H1 (cell line): ENCODE measurements around the gene UFSP1. TPM values are rescaled to one million over a fixed set of nuclear protein-coding genes. Genes with fewer than 3 reads are reported as not detected.

Experiments used
- CTCF ChIA-PET: fragments of 300-600 bp; sonication (Branson Sonifier 250); formaldehyde crosslinking; loops from one replicate; lab custom pipeline; 2021; ENCODE audit not compliant: partially characterized antibody; lab: Charles Lee
- POLR2A ChIA-PET: fragments of 300-600 bp; sonication (Branson Sonifier 250); formaldehyde crosslinking; loops from one replicate; lab custom pipeline; 2021; ENCODE audit warnings: inconsistent platforms; ENCODE audit not compliant: partially characterized antibody; lab: Charles Lee
- DNase-seq, 2 experiments: peaks; one replicate each; pipeline versions ENCODE4 v3.0.0 to v3.0.0-alpha.2; 2010 to 2022; ENCODE audit warnings: low spot score in 2 of 2, low read depth in 1 of 2, mixed read lengths in 1 of 2
- FAIRE-seq: peaks from 2 replicates; lab custom pipeline; 2011; peaks lifted over from hg19 to GRCh38; lab: Jason Lieb, UNC
- H2AFZ ChIP-seq: 2 replicates; pipeline ENCODE4 v1.8.1; 2012; ENCODE audit warnings: low read length, inconsistent platforms
- H2AK5ac ChIP-seq: 2 replicates; pipeline ENCODE4 v1.6.1; 2013; ENCODE audit warnings: low read depth, low read length
- H2BK120ac ChIP-seq: replicated peaks from 2 replicates; pipeline ENCODE3; 2013; ENCODE audit warnings: low read depth, low read length, inconsistent platforms
- H2BK12ac ChIP-seq: 2 replicates; pipeline ENCODE4 v1.6.1; 2013; ENCODE audit warnings: low read depth, low read length
- H2BK15ac ChIP-seq: 2 replicates; pipeline ENCODE4 v1.6.1; 2013; ENCODE audit warnings: low read length
- H2BK20ac ChIP-seq: 2 replicates; pipeline ENCODE4 v1.6.1; 2013; ENCODE audit warnings: low read length
- H2BK5ac ChIP-seq: 2 replicates; pipeline ENCODE4 v1.6.1; 2013; ENCODE audit warnings: low read depth, low read length
- H3K14ac ChIP-seq: 2 replicates; pipeline ENCODE4 v1.6.1; 2013; ENCODE audit warnings: inconsistent platforms; ENCODE audit not compliant: insufficient read length
- H3K18ac ChIP-seq: 2 replicates; pipeline ENCODE4 v1.6.1; 2013; ENCODE audit warnings: low read length; ENCODE audit errors: extremely low read depth
- H3K23ac ChIP-seq: 2 replicates; pipeline ENCODE4 v1.6.1; 2013; ENCODE audit warnings: inconsistent platforms; ENCODE audit not compliant: insufficient read length
- H3K23me2 ChIP-seq: 2 replicates; pipeline ENCODE4 v1.6.1; 2013; ENCODE audit warnings: low read depth, low read length
- H3K27ac ChIP-seq: 2 replicates; pipeline ENCODE4 v1.6.1; 2011; ENCODE audit warnings: low read depth, low read length, inconsistent platforms
- H3K27me3 ChIP-seq, 4 experiments: replicated peaks in 1 of 4; 1 replicate in 1 of 4; 2 replicates in 3 of 4; pipeline versions ENCODE4 v1.6.1 to v1.8.1; 2011 to 2013; ENCODE audit warnings: low read length in 3 of 4, mild to moderate bottlenecking in 3 of 4, inconsistent platforms in 2 of 4, mixed read lengths in 2 of 4, moderate library complexity in 1 of 4; ENCODE audit not compliant: control insufficient read depth in 3 of 4, insufficient read depth in 3 of 4; ENCODE audit errors: extremely low read depth in 1 of 4
- H3K36me3 ChIP-seq, 4 experiments: 2 replicates each; pipeline versions ENCODE4 v1.6.1 to v1.8.1; 2011 to 2013; ENCODE audit warnings: mild to moderate bottlenecking in 4 of 4, low read length in 3 of 4, moderate library complexity in 2 of 4, control low read depth in 1 of 4, inconsistent platforms in 1 of 4; ENCODE audit not compliant: insufficient read depth in 4 of 4, control insufficient read depth in 2 of 4
- H3K4ac ChIP-seq: replicated peaks from 2 replicates; pipeline ENCODE3; 2013; ENCODE audit warnings: low read length, low read depth, mixed read lengths, inconsistent platforms; ENCODE audit not compliant: insufficient read length
- H3K4me1 ChIP-seq, 4 experiments: replicated peaks in 1 of 4; 1 replicate in 1 of 4; 2 replicates in 3 of 4; pipeline versions ENCODE4 v1.6.1 to v1.8.1; 2011 to 2013; ENCODE audit warnings: low read length in 3 of 4, inconsistent platforms in 2 of 4, mixed read lengths in 1 of 4; ENCODE audit not compliant: insufficient read depth in 4 of 4, control insufficient read depth in 3 of 4
- H3K4me2 ChIP-seq, 2 experiments: 2 replicates each; pipeline versions ENCODE4 v1.6.1 to v1.8.1; 2011 to 2013; ENCODE audit warnings: low read depth in 2 of 2, low read length in 2 of 2, control low read depth in 1 of 2, inconsistent platforms in 1 of 2, mild to moderate bottlenecking in 1 of 2; ENCODE audit not compliant: insufficient read depth in 1 of 2
- H3K4me3 ChIP-seq, 4 experiments: fragments of 200-600, 300-600 bp in 1 of 4; sonication (generic), shearing (Covaris generic), sonication (Bioruptor Twin) in 1 of 4; 2 replicates each; pipeline versions ENCODE4 v1.5.1 to v1.8.1; 2011 to 2016; ENCODE audit warnings: low read length in 4 of 4, low read depth in 3 of 4, control low read depth in 2 of 4, inconsistent platforms in 2 of 4, mild to moderate bottlenecking in 2 of 4, mixed read lengths in 1 of 4, moderate library complexity in 1 of 4; ENCODE audit not compliant: insufficient read depth in 2 of 4; ENCODE audit errors: extremely low read depth in 1 of 4
- H3K56ac ChIP-seq: replicated peaks from 2 replicates; pipeline ENCODE3; 2013; ENCODE audit warnings: low read depth, mild to moderate bottlenecking, mixed read lengths, low read length, inconsistent platforms; ENCODE audit not compliant: insufficient read length
- H3K79me1 ChIP-seq: 2 replicates; pipeline ENCODE4 v1.6.1; 2013; ENCODE audit warnings: low read depth, low read length, control low read depth
- H3K79me2 ChIP-seq, 2 experiments: 2 replicates each; pipeline versions ENCODE4 v1.6.1 to v1.8.1; 2012 to 2013; ENCODE audit warnings: low read length in 2 of 2, mild to moderate bottlenecking in 2 of 2, inconsistent platforms in 1 of 2; ENCODE audit not compliant: insufficient read depth in 2 of 2, control insufficient read depth in 1 of 2
- H3K9ac ChIP-seq, 4 experiments: replicated peaks in 1 of 4; 1 replicate in 1 of 4; 2 replicates in 3 of 4; pipeline versions ENCODE4 v1.6.1 to v1.8.1; 2011 to 2013; ENCODE audit warnings: low read depth in 3 of 4, low read length in 3 of 4, control low read depth in 2 of 4, mild to moderate bottlenecking in 2 of 4, moderate library complexity in 2 of 4, inconsistent platforms in 1 of 4; ENCODE audit errors: extremely low read depth in 1 of 4
- H3K9me3 ChIP-seq, 2 experiments: 2 replicates each; pipeline versions ENCODE4 v1.6.1 to v1.8.1; 2012 to 2013; ENCODE audit warnings: mild to moderate bottlenecking in 2 of 2, moderate library complexity in 2 of 2, control low read depth in 1 of 2, inconsistent platforms in 1 of 2, low read depth in 1 of 2, low read length in 1 of 2, mixed read lengths in 1 of 2; ENCODE audit not compliant: insufficient read depth in 2 of 2
- H4K20me1 ChIP-seq, 2 experiments: replicated peaks in 1 of 2; 2 replicates each; pipeline versions ENCODE3 to v1.8.1; 2011 to 2013; ENCODE audit warnings: inconsistent platforms in 2 of 2, low read length in 2 of 2, mild to moderate bottlenecking in 1 of 2; ENCODE audit not compliant: insufficient read depth in 2 of 2, control insufficient read depth in 1 of 2
- H4K5ac ChIP-seq: 2 replicates; pipeline ENCODE4 v1.6.1; 2013; ENCODE audit warnings: low read length, low read depth, mixed read lengths, inconsistent platforms; ENCODE audit not compliant: insufficient read length
- H4K8ac ChIP-seq: 2 replicates; pipeline ENCODE4 v1.8.0; 2013; ENCODE audit warnings: mild to moderate bottlenecking, moderate library complexity, low read length, inconsistent platforms; ENCODE audit not compliant: insufficient read depth; ENCODE audit errors: extremely low read depth
- H4K91ac ChIP-seq: replicated peaks from 2 replicates; pipeline ENCODE3; 2013; ENCODE audit warnings: low read length, mixed read lengths, inconsistent platforms; ENCODE audit not compliant: insufficient read length
- ASH2L ChIP-seq: fragments of 200-600, 300-600 bp; sonication (generic); IDR thresholded peaks from one replicate; pipeline ENCODE4 v1.7.1; 2017; ENCODE audit warnings: low read length
- GABPA ChIP-seq: IDR thresholded peaks from 2 replicates; pipeline ENCODE4 v1.6.1; 2011; ENCODE audit warnings: mild to moderate bottlenecking, low read length, moderate library complexity, borderline replicate concordance; ENCODE audit not compliant: insufficient read depth
- MAFK ChIP-seq: IDR thresholded peaks from 2 replicates; pipeline ENCODE4 v1.6.1; 2012; ENCODE audit warnings: low read depth, mild to moderate bottlenecking, improper control_type of control experiment, low read length
- WGBS, 2 experiments: shearing (Covaris generic) in 1 of 2; methylation state at CpG; one replicate each; pipeline versions ENCODE4 v1.1.6 to v1.1.7; 2013 to 2015; ENCODE audit warnings: low lambda C conversion rate in 2 of 2, mixed read lengths in 2 of 2, inconsistent platforms in 1 of 2, low coverage in 1 of 2, missing lambda C conversion rate in 1 of 2; ENCODE audit not compliant: insufficient replicate concordance in 2 of 2, insufficient coverage in 1 of 2, insufficient read length in 1 of 2; ENCODE audit errors: extremely low coverage in 1 of 2, missing lambda C conversion rate in 1 of 2; 5-methylcytosine and 5-hydroxymethylcytosine counted together
- polyA plus RNA-seq, 7 experiments: library from polyadenylated mRNA; depleted of rRNA in 3 of 7; stranded (reverse) in 5 of 7; unstranded in 2 of 7; fragments of >200 nt in 5 of 7; fragments of 200-250 nt in 2 of 7; gene quantifications; 1 replicate in 5 of 7; 2 replicates in 1 of 7; 4 replicates in 1 of 7; pipeline versions ENCODE4 v1.2.1 to v1.2.3, GENCODE V29; 2011 to 2013; ENCODE audit warnings: missing spikeins in 2 of 7, mixed read lengths in 2 of 7
- total RNA-seq: library from RNA; stranded (reverse); fragmentation: NEBNext Ultra II Directional; extraction: Animal tissue kit (Norgen Biotek cat#: 25700); gene quantifications from 2 replicates; pipeline ENCODE4 v1.2.1, GENCODE V29; 2021
- TF ChIP-seq, protein P1 (sequence below): IDR thresholded peaks from 2 replicates; pipeline ENCODE4 v1.6.1; 2011; ENCODE audit warnings: low read depth, mild to moderate bottlenecking, low read length; ENCODE audit not compliant: insufficient read depth

Gene UFSP1
- total and polyA plus RNA-seq, 2 of the 8 experiments (the other 6 are each of a cell fraction or from before 2014, with no cell fraction given): 1.6 to 4.3 TPM

DNA sequence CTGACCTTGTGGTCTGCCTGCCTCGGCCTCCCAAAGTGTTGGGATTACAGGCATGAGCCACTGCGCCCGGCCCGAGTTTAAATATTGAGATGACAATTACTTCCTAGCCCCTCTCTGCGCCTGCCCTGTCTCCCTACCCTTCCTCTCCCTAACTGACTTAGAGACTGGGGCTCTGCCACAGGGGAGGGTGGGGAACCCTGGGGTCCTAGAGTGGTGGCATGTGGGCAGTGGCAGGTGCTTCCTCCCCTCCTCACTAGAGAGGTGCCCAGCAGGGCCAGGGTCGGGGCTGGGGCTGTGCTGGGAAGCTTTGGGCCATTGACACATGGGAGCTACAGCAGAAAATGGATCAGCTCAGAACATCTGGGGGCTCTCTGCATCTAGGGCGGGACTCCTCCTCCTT, 13.1 kb upstream of the UFSP1 start:
- H3K79me2 ChIP-seq: no peaks in the 10 kb centered on the region
- H4K5ac ChIP-seq: no peak overlapping the region
- no peaks in the 10 kb centered on the region for H3K23me2 ChIP-seq
- H2BK15ac ChIP-seq: no peak overlapping the region
- H3K4ac ChIP-seq: no peak overlapping the region
- H4K91ac ChIP-seq: no peak overlapping the region
- no peak overlapping the region for H4K8ac ChIP-seq
- no peak overlapping the region for H3K23ac ChIP-seq
- H2BK12ac ChIP-seq: no peak overlapping the region
- H4K20me1 ChIP-seq: no peaks in the 10 kb centered on the region
- no peak overlapping the region for H3K9ac ChIP-seq
- no peak overlapping the region for H2AFZ ChIP-seq
- no peak for TF ChIP-seq GABPA
- no peak for TF ChIP-seq ASH2L
- TF ChIP-seq MAFK: no peak
- TF ChIP-seq, protein P1, sequence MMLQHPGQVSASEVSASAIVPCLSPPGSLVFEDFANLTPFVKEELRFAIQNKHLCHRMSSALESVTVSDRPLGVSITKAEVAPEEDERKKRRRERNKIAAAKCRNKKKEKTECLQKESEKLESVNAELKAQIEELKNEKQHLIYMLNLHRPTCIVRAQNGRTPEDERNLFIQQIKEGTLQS: no peak
- TF ChIP-seq, all 59 proteins: peak for 0
- DNase-seq (no peak), FAIRE-seq (no peak)
- ChIA-PET CTCF (interaction anchor here (0.9 to 2.6 kb wide), 7 partner anchors 8 to 271 kb away, joined by 3 to 13 read pairs (median 4); partner anchors contain the start of gene SLC12A9), POLR2A (no interaction called here)
- H3K4me2 ChIP-seq: no peak overlapping the region
- no peak overlapping the region for H2AK5ac ChIP-seq
- H3K27ac ChIP-seq: no peak overlapping the region
- no peak overlapping the region for H3K18ac ChIP-seq
- no peak overlapping the region for H2BK20ac ChIP-seq
- H3K27me3 ChIP-seq: no peaks in the 10 kb centered on the region; a peak in 2 of 7 replicates
- H3K56ac ChIP-seq: no peak overlapping the region
- H3K4me1 ChIP-seq: no peaks in the 10 kb centered on the region
- H2BK5ac ChIP-seq: no peak overlapping the region
- 100% methylated on average over 7 of the region's 7 CpGs; no CpG with 5 or more reads in 1 of the 2 experiments for WGBS, 2 experiments
- no peak overlapping the region for H2BK120ac ChIP-seq
- H3K9me3 ChIP-seq: no peaks in the 10 kb centered on the region
- no peak overlapping the region for H3K14ac ChIP-seq
- no peak overlapping the region for H3K4me3 ChIP-seq
- H3K36me3 ChIP-seq: no peaks in the 10 kb centered on the region
- H3K79me1 ChIP-seq: no peaks in the 10 kb centered on the region
